Stomach smooth muscle (tissue), 2 donors: ENCODE results near the gene CDX1.
"Not testable (repeated sequence)": the region's sequence is repeated elsewhere in the genome, so short reads cannot be mapped to it uniquely, and the experiment has no call there.

Source experiments
- H3K27ac ChIP-seq: one replicate; pipeline ENCODE4 v1.7.0; 2013; ENCODE audit warnings: mild to moderate bottlenecking, low read length, inconsistent platforms
- H3K27me3 ChIP-seq, 2 donors: one replicate each; pipeline ENCODE4 v1.7.0; 2013; ENCODE audit warnings: low read length in 2 of 2; ENCODE audit not compliant: insufficient read depth in 2 of 2, control insufficient read depth in 1 of 2
- H3K36me3 ChIP-seq, 2 donors: one replicate each; pipeline ENCODE4 v1.7.0; 2013; ENCODE audit warnings: low read length in 2 of 2; ENCODE audit not compliant: control insufficient read depth in 2 of 2, insufficient read depth in 2 of 2
- H3K4me1 ChIP-seq: one replicate; pipeline ENCODE4 v1.7.0; 2013; ENCODE audit warnings: low read length; ENCODE audit not compliant: control insufficient read depth, insufficient read depth
- H3K4me3 ChIP-seq, 2 donors: one replicate each; pipeline ENCODE4 v1.7.0; 2013; ENCODE audit warnings: low read length in 2 of 2
- H3K9ac ChIP-seq, 2 donors: one replicate each; pipeline ENCODE4 v1.7.0; 2013; ENCODE audit warnings: low read length in 2 of 2, mild to moderate bottlenecking in 1 of 2
- H3K9me3 ChIP-seq, 2 donors: one replicate each; pipeline ENCODE4 v1.7.0; 2013; ENCODE audit warnings: low read length in 2 of 2; ENCODE audit not compliant: control insufficient read depth in 2 of 2
- donor health status: healthy.
- donor health status: Pancreatic carcinoma.

CDX1 gene

DNA sequence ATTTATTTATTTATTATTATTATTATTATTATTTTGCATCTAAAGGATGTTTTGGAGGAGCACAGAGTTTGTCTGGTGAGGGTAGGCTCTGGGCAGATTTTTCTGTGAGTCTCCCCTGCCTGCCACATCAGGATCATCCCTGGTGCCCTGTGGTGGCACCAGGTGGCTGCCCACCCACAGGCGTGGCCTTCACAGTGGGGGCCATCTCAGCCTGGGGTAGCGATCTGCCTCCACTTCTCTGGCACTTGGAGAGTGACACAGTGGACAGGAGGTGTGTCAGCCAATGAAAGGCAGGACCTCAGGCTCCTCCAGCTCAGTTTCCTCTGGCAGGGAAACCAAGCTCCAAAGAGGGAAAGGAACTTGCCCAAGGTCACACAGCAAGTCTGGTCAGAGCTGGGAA lies 53.3 kb downstream of the CDX1 start:
- Histone ChIP-seq H3K9ac (no peak overlapping the region), H3K27me3 (peaks cover 0 to 4% of the 10 kb centered on the region in 2 donors), H3K36me3 (no peaks in the 10 kb centered on the region), H3K27ac (no peak overlapping the region), H3K4me1 (peaks cover 3% of the 10 kb centered on the region), H3K4me3 (no peak overlapping the region), H3K9me3 (no peaks in the 10 kb centered on the region)

DNA sequence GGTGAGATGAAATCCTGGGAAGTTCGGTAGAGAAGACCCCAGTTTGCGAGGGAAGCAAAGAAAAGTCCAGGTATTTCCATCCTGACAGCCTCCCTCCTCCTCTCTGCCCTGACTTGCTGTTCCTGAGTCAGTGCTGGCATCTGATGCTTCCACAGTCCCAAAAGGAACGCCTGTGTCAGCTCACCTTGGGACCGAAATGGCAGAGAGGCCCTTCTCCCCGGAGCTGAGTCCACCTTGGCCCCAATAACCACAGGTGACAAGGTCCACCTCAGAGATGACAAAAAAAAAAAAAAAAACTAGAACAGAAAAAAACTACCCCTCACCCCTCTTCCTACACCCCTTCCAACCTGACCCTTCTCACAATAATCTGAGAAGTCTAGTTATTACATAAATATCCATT lies 54.9 kb downstream of the CDX1 start:
- peaks cover 0 to 4% of the 10 kb centered on the region in 2 donors for H3K27me3 ChIP-seq
- no peaks in the 10 kb centered on the region for H3K36me3 ChIP-seq
- H3K27ac ChIP-seq: no peak overlapping the region
- H3K4me3 ChIP-seq: no peak overlapping the region
- no peak overlapping the region for H3K9ac ChIP-seq
- H3K4me1 ChIP-seq: peaks cover 3% of the 10 kb centered on the region
- H3K9me3 ChIP-seq: no peaks in the 10 kb centered on the region

DNA sequence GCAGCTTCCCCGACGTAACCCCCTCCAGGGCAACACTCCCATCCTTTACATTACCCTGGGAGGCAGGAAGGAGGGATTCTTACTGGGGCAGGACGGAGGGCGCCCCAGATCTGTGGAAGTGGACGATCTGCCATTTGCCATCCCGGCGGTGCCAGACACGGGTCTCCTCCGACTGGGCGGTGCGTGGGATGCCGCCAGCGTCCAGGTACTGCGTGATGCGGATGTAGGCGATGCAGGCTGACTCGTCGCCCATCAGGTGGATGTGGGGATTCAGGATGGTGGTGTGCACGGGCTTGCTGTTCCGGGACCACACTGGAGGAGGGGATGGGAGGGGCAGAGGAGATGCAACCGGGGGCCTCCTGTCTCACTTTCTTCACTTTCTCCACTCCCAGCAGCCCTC lies 56.3 kb downstream of the CDX1 start:
- Histone ChIP-seq H3K9ac (no peak overlapping the region), H3K36me3 (no peaks in the 10 kb centered on the region), H3K27ac (no peak overlapping the region), H3K27me3 (no peaks in the 10 kb centered on the region), H3K9me3 (no peaks in the 10 kb centered on the region), H3K4me1 (peaks cover under 1% of the 10 kb centered on the region), H3K4me3 (no peak overlapping the region)

DNA sequence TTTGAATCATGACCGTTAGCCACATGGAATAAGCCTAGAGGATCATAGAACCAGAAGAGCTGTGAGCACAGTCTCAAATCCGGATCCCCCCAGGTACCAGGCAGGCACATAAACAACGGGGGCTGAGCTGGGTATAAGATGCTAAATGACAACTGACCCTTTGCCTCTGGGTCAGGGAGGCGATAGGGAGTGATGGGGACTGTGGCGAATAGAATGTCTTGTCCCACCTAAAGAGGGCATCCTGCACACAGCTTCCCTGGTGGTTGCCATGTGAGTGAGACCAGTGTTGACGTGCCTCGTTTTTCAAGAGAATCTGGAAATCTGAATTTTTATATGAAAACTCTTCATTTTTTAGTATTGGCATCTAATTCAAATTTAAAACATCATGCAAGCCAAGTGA lies 56.9 kb downstream of the CDX1 start:
- Histone ChIP-seq H3K9me3 (no peaks in the 10 kb centered on the region), H3K9ac (no peak overlapping the region), H3K36me3 (no peaks in the 10 kb centered on the region), H3K27me3 (no peaks in the 10 kb centered on the region), H3K27ac (no peak overlapping the region), H3K4me1 (no peaks in the 10 kb centered on the region), H3K4me3 (no peak overlapping the region)

DNA sequence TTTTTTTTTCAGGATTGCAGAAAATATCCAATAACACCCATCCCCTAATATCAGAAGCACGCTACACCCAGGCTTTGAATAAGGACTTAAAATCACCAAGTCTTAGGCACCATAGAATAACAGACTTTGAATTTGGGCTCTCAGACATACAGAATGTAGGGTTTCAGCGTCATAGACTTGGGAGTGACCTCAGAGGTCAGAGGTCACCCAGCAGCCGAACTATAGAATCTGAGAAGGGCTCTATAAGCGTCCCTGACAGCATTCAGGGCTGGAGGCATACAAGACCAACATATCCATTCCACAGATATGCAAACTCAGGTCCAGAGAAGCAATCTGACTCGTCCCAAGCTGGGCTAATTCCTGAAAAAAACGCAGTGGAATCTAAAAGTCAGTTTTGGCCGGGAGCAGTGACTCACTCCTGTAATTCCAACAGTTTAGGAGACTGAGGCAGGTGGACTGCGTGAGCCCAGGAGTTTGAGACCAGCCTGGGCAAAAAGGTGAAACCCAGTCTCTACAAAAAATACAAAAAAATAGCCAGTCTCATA lies 58.0 kb downstream of the CDX1 start:
- no peaks in the 10 kb centered on the region for H3K27me3 ChIP-seq
- no peak overlapping the region for H3K4me3 ChIP-seq
- H3K36me3 ChIP-seq: no peaks in the 10 kb centered on the region
- H3K4me1 ChIP-seq: no peaks in the 10 kb centered on the region
- no peak overlapping the region for H3K9ac ChIP-seq
- no peaks in the 10 kb centered on the region for H3K9me3 ChIP-seq
- H3K27ac ChIP-seq: no peak overlapping the region

DNA sequence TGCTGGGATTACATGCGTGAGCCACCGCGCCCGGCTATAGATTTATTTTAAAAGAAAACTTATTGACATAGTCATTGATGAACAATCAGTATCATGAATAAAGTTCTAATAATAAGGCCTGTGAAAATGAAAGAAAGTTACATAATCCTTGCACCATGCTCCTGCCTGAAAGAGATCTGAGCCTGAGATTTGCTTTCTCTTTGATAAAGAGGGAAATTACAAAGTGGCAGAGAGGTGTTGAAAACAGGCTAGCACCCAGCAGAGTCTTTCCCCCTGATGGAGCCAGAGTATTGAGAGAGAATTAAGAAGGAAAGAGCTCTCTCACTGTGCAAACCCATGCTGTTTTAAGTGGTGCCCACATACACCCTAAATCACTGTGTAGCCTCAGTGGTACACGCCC lies 60.5 kb downstream of the CDX1 start:
- Histone ChIP-seq H3K9me3 (no peaks in the 10 kb centered on the region), H3K4me3 (no peak overlapping the region), H3K27me3 (no peaks in the 10 kb centered on the region), H3K9ac (no peak overlapping the region), H3K4me1 (no peaks in the 10 kb centered on the region), H3K27ac (no peak overlapping the region), H3K36me3 (no peaks in the 10 kb centered on the region)

DNA sequence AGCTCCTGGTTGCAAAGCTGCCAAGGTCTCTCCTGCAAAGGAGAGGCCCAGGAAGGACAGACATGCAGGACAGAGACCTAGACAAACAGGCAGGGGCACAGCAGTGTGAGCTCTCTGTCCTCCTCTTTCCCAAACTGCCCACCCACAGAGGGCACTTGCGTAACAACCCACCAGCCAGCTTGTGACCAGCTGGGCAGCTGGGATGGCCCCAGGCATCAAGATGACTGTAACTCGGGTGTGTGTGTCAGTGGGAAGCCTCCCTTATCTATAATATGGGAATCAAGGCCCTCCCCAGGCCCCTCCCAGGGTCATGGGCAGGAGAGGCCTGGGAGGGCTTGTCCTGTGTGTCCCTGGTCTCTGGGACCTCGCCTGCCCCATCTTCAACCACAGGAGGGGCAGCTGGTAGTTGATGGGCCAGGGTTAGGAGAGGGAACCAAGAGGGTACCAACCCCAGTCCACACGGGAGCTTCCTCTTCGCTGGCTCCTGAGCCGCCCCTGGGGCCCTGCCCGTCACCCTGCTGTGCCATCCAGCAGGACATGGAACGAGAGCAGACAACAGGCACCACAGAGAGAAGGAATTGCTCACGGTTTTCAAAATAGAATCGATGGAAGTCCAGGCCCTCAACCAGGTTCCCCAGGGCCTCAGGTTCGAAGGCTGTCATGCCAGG lies 61.2 kb downstream of the CDX1 start:
- Histone ChIP-seq H3K9ac (no peak overlapping the region), H3K27ac (no peak overlapping the region), H3K36me3 (no peaks in the 10 kb centered on the region), H3K9me3 (no peaks in the 10 kb centered on the region), H3K27me3 (no peaks in the 10 kb centered on the region), H3K4me3 (no peak overlapping the region), H3K4me1 (no peaks in the 10 kb centered on the region)

DNA sequence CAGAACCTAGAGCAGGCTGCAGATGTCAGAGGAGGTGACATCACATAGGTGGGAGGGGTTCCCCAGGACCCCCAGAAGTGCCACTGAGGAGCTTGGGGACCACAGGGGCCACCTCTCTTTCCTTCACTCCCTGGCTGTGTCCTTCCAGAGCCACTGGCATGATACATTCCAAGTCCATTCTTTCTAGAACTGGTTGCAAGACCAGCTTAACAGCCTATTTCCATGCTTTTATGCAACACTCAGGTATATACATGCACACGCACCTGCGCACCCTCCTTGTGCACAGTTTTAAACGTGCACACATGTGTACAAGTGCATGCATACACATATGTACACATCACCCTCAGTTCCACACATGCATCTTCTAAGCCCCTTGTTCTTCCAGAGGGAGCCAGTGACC lies 63.0 kb downstream of the CDX1 start:
- no peak overlapping the region for H3K4me3 ChIP-seq
- no peak overlapping the region for H3K27ac ChIP-seq
- no peaks in the 10 kb centered on the region for H3K9me3 ChIP-seq
- H3K4me1 ChIP-seq: no peaks in the 10 kb centered on the region
- no peaks in the 10 kb centered on the region for H3K36me3 ChIP-seq
- H3K9ac ChIP-seq: no peak overlapping the region
- no peaks in the 10 kb centered on the region for H3K27me3 ChIP-seq

DNA sequence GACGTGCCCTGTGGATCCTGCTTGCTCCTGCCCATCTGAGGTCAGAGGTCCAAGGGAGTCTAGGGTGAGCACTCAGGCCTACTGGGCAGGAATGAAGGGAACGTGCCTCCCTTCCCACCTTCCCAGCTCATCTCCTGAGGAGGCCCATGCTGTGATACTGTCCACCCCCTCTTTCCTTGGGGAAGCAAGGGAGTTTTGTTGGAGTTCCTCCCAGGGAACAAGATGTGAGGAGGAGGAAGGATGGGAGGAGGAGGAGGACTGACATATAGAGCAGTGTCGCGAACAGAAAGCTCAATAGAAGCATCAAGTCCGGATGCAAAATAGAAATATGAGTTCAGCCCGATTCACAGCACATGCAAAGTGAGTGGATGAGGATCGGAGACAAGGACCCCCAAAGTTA lies 64.3 kb downstream of the CDX1 start:
- Histone ChIP-seq H3K9me3 (no peaks in the 10 kb centered on the region), H3K27ac (no peak overlapping the region), H3K4me1 (no peaks in the 10 kb centered on the region), H3K36me3 (no peaks in the 10 kb centered on the region), H3K27me3 (no peaks in the 10 kb centered on the region), H3K4me3 (no peak overlapping the region), H3K9ac (no peak overlapping the region)

DNA sequence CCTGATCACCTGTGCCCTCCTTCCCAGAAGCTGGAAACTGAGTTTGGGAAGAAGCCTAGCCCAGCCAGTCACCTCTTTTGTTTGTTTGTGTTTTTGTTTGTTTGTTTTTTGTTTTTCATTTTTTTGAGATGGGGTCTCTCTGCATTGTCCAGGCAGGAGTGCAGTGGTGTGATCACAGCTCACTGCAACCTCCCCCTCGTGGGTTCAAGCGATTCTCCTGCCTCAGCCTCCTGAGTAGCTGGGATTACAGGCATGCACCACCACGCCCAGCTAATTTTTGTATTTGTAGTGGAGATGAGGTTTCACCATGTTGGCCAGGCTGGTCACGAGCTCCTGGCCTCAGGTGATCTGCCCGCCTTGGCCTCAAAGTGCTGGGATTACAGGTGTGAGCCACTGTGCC lies 67.1 kb downstream of the CDX1 start:
- H3K9ac ChIP-seq, H3K4me3 ChIP-seq, H3K27ac ChIP-seq, H3K9me3 ChIP-seq, H3K36me3 ChIP-seq, H3K27me3 ChIP-seq, H3K4me1 ChIP-seq: not testable (repeated sequence)
